HUES6 (cell line): ENCODE measurements around the gene GOLGA5.

ENCODE experiments used
- H3K27ac ChIP-seq: 2 replicates; pipeline ENCODE4 v1.7.0; 2013; ENCODE audit warnings: low read depth, mild to moderate bottlenecking, low read length, inconsistent platforms
- H3K27me3 ChIP-seq: 2 replicates; pipeline ENCODE4 v1.6.1; 2013; ENCODE audit warnings: low read length; ENCODE audit not compliant: control insufficient read depth, insufficient read depth
- H3K36me3 ChIP-seq: 2 replicates; pipeline ENCODE4 v1.6.1; 2013; ENCODE audit warnings: low read length; ENCODE audit not compliant: control insufficient read depth, insufficient read depth
- H3K4me1 ChIP-seq: 2 replicates; pipeline ENCODE4 v1.6.1; 2013; ENCODE audit warnings: low read length; ENCODE audit not compliant: control insufficient read depth, insufficient read depth
- H3K4me3 ChIP-seq: 2 replicates; pipeline ENCODE4 v1.5.1; 2013; ENCODE audit warnings: low read depth, low read length
- H3K9ac ChIP-seq: one replicate; pipeline ENCODE4 v1.6.1; 2013; ENCODE audit warnings: mild to moderate bottlenecking, low read length
- H3K9me3 ChIP-seq: 2 replicates; pipeline ENCODE4 v1.6.1; 2013; ENCODE audit warnings: low read depth, low read length; ENCODE audit not compliant: control insufficient read depth, insufficient read depth

Gene GOLGA5

GRCh38 chr14:92861856-92862745 is 68.0 kb downstream of the GOLGA5 start:
- H3K4me3 ChIP-seq, result no peak overlapping the region
- no peaks in the 10 kb centered on the region for H3K36me3 ChIP-seq
- H3K27me3 ChIP-seq, result no peaks in the 10 kb centered on the region
- H3K4me1 ChIP-seq, result no peaks in the 10 kb centered on the region
- H3K27ac ChIP-seq, result no peak overlapping the region
- H3K9me3 ChIP-seq, result peaks cover 6% of the 10 kb centered on the region; the same call in 1 of the 2 replicates
- H3K9ac ChIP-seq, result no peak overlapping the region

- no peak overlapping the region for H3K4me3 ChIP-seq
These were observed 69.4 kb downstream of the GOLGA5 start for GRCh38 chr14:92863286-92864080.

GRCh38 chr14:92865674-92866073 is 71.6 kb downstream of the GOLGA5 start:
- Histone ChIP-seq H3K27me3 (no peaks in the 10 kb centered on the region), H3K4me3 (no peak overlapping the region), H3K27ac (no peak overlapping the region), H3K36me3 (no peaks in the 10 kb centered on the region), H3K4me1 (no peaks in the 10 kb centered on the region), H3K9me3 (peaks cover 6% of the 10 kb centered on the region; the same call in 1 of the 2 replicates), H3K9ac (no peak overlapping the region)

More at GRCh38 chr14:92863286-92864080, 69.4 kb downstream of the GOLGA5 start:
- H3K36me3 ChIP-seq, result no peaks in the 10 kb centered on the region
- H3K27ac ChIP-seq, result no peak overlapping the region
- H3K4me1 ChIP-seq, result no peaks in the 10 kb centered on the region
- H3K9ac ChIP-seq, result no peak overlapping the region
- H3K9me3 ChIP-seq, result peaks cover 6% of the 10 kb centered on the region; the same call in 1 of the 2 replicates
- H3K27me3 ChIP-seq, result no peaks in the 10 kb centered on the region

GRCh38 chr14:92866181-92866752 is 72.2 kb downstream of the GOLGA5 start:
- Histone ChIP-seq H3K36me3 (no peaks in the 10 kb centered on the region), H3K4me3 (no peak overlapping the region), H3K9ac (no peak overlapping the region), H3K27ac (no peak overlapping the region), H3K4me1 (no peaks in the 10 kb centered on the region), H3K9me3 (peaks cover 6% of the 10 kb centered on the region; the same call in 1 of the 2 replicates), H3K27me3 (no peaks in the 10 kb centered on the region)

- H3K4me1 ChIP-seq, result no peaks in the 10 kb centered on the region
- peaks cover 6% of the 10 kb centered on the region; the same call in 1 of the 2 replicates for H3K9me3 ChIP-seq
These were observed 73.1 kb downstream of the GOLGA5 start for GRCh38 chr14:92866901-92867865.

GRCh38 chr14:92874962-92875661 is 81.0 kb downstream of the GOLGA5 start:
- no peak overlapping the region for H3K27ac ChIP-seq
- H3K4me3 ChIP-seq, result no peak overlapping the region
- peaks cover 8% of the 10 kb centered on the region for H3K4me1 ChIP-seq
- H3K9me3 ChIP-seq, result no peaks in the 10 kb centered on the region
- H3K27me3 ChIP-seq, result no peaks in the 10 kb centered on the region
- H3K9ac ChIP-seq, result no peak overlapping the region
- no peaks in the 10 kb centered on the region for H3K36me3 ChIP-seq

More at GRCh38 chr14:92866901-92867865, 73.1 kb downstream of the GOLGA5 start:
- Histone ChIP-seq H3K27me3 (no peaks in the 10 kb centered on the region), H3K27ac (no peak overlapping the region), H3K36me3 (no peaks in the 10 kb centered on the region), H3K4me3 (no peak overlapping the region), H3K9ac (no peak overlapping the region)

GRCh38 chr14:92877757-92878431 is 83.8 kb downstream of the GOLGA5 start:
- H3K4me1 ChIP-seq, result peaks cover 11% of the 10 kb centered on the region
- no peaks in the 10 kb centered on the region for H3K36me3 ChIP-seq
- no peaks in the 10 kb centered on the region for H3K27me3 ChIP-seq
- H3K9ac ChIP-seq, result no peak overlapping the region
- H3K9me3 ChIP-seq, result no peaks in the 10 kb centered on the region
- H3K27ac ChIP-seq, result no peak overlapping the region
- no peak overlapping the region for H3K4me3 ChIP-seq

GRCh38 chr14:92880351-92880750 is 86.2 kb downstream of the GOLGA5 start:
- H3K4me3 ChIP-seq, result no peak overlapping the region
- no peak overlapping the region for H3K27ac ChIP-seq
- H3K27me3 ChIP-seq, result peaks cover 4% of the 10 kb centered on the region; the same call in 1 of the 2 replicates
- H3K9ac ChIP-seq, result no peak overlapping the region
- H3K36me3 ChIP-seq, result no peaks in the 10 kb centered on the region
- H3K4me1 ChIP-seq, result peaks cover 11% of the 10 kb centered on the region
- peaks cover 2% of the 10 kb centered on the region; the same call in 1 of the 2 replicates for H3K9me3 ChIP-seq

- H3K4me1 ChIP-seq, result peaks cover 11% of the 10 kb centered on the region
- no peak overlapping the region for H3K27ac ChIP-seq
- H3K27me3 ChIP-seq, result peaks cover 4% of the 10 kb centered on the region; the same call in 1 of the 2 replicates
- H3K9ac ChIP-seq, result no peak overlapping the region
- H3K4me3 ChIP-seq, result 0 out of 2 replicates have a peak overlapping the region, but pooled peaks have one; percentile 11
- H3K36me3 ChIP-seq, result no peaks in the 10 kb centered on the region
- peaks cover 2% of the 10 kb centered on the region; the same call in 1 of the 2 replicates for H3K9me3 ChIP-seq
These were observed 86.7 kb downstream of the GOLGA5 start for GRCh38 chr14:92880851-92881250.
